Right lobe of liver (tissue), 4 donors: ENCODE data around the gene M1AP.

Source experiments
- POLR2A ChIP-seq: fragments of 450-650 bp; IDR thresholded peaks from one replicate; pipeline ENCODE4 v1.6.1; 2017; ENCODE audit warnings: antibody characterized with exemption, mild to moderate bottlenecking
- TF ChIP-seq, protein P1 (sequence below), 4 donors: fragments of 200-600 bp in 3 of 4; fragments of 450-650 bp in 1 of 4; IDR thresholded peaks; one replicate each; pipeline versions ENCODE4 v1.5.1 to v1.8.0; 2016 to 2022; ENCODE audit warnings: antibody characterized with exemption in 4 of 4, mild to moderate bottlenecking in 2 of 4
- donor health status: DM: no; HTN: no; CAD: no.
- donor health status: DM: no; HTN: no; CAD: no.
- donor health status: DM: no; HTN: yes; CAD: no.

- TF ChIP-seq, protein P1, sequence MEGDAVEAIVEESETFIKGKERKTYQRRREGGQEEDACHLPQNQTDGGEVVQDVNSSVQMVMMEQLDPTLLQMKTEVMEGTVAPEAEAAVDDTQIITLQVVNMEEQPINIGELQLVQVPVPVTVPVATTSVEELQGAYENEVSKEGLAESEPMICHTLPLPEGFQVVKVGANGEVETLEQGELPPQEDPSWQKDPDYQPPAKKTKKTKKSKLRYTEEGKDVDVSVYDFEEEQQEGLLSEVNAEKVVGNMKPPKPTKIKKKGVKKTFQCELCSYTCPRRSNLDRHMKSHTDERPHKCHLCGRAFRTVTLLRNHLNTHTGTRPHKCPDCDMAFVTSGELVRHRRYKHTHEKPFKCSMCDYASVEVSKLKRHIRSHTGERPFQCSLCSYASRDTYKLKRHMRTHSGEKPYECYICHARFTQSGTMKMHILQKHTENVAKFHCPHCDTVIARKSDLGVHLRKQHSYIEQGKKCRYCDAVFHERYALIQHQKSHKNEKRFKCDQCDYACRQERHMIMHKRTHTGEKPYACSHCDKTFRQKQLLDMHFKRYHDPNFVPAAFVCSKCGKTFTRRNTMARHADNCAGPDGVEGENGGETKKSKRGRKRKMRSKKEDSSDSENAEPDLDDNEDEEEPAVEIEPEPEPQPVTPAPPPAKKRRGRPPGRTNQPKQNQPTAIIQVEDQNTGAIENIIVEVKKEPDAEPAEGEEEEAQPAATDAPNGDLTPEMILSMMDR (IDR thresholded peaks at IDR 0.05), result no peak
- no peak for TF ChIP-seq POLR2A
Measured at GRCh38 chr2:74688881-74689280, 40.8 kb upstream of the M1AP start.
